HepG2 (cell line): ENCODE results near the gene GNAS-AS1. TPM values are rescaled to one million over a fixed set of nuclear protein-coding genes. Genes with fewer than 3 reads are reported as not detected.

Source experiments
- YY1 ChIP-seq: IDR thresholded peaks from 2 replicates; pipeline ENCODE4 v1.6.1; 2011; ENCODE audit warnings: low read length, low read depth, moderate library complexity, mild to moderate bottlenecking; ENCODE audit not compliant: insufficient read depth, insufficient replicate concordance
- ZNF251 ChIP-seq: sonication (generic); formaldehyde crosslinking; IDR thresholded peaks from 2 replicates; pipeline ENCODE4 v1.9.0; 2021; ENCODE audit warnings: mild to moderate bottlenecking, missing genetic modification reagents
- polyA plus RNA-seq, 8 experiments: library from polyadenylated mRNA; depleted of rRNA in 3 of 8; stranded (reverse) in 7 of 8; unstranded in 1 of 8; fragments of >200 nt; fragmentation: Illumina TruSeq in 4 of 8; extraction: Trizol in 4 of 8; gene quantifications; 2 replicates each; pipeline versions ENCODE4 v1.2.1 to v1.2.3, GENCODE V29; 2011 to 2016; ENCODE audit warnings: low read depth in 4 of 8, missing spikeins in 1 of 8, mixed read lengths in 1 of 8; ENCODE audit not compliant: insufficient read depth in 1 of 8
- total RNA-seq, 5 experiments: library from RNA; depleted of rRNA; stranded (reverse); fragments of >200 nt; fragmentation: Illumina TruSeq; extraction: Trizol; gene quantifications; 2 replicates each; pipeline ENCODE4 v1.2.3, GENCODE V29; 2016; ENCODE audit warnings: low read depth in 1 of 5
- TF ChIP-seq, protein P1 (sequence below): sonication (generic); formaldehyde crosslinking; IDR thresholded peaks from 2 replicates; pipeline ENCODE4 v1.4.0; 2020; ENCODE audit warnings: missing genetic modification reagents, mild to moderate bottlenecking, borderline replicate concordance
- TF ChIP-seq, protein P2 (sequence below): sonication (generic); formaldehyde crosslinking; IDR thresholded peaks from 2 replicates; pipeline ENCODE4 v1.8.1; 2023; ENCODE audit warnings: missing genetic modification reagents, inconsistent platforms, borderline replicate concordance
- TF ChIP-seq, protein P3 (sequence below), 2 experiments: sonication (generic) in 1 of 2; formaldehyde crosslinking in 1 of 2; IDR thresholded peaks; 2 replicates each; pipeline versions ENCODE4 v1.4.0 to v1.6.1; 2016 to 2020; ENCODE audit warnings: borderline replicate concordance in 1 of 2, low read depth in 1 of 2, mild to moderate bottlenecking in 1 of 2, missing genetic modification reagents in 1 of 2
- TF ChIP-seq, protein P4 (sequence below): sonication (generic); formaldehyde crosslinking; IDR thresholded peaks from 2 replicates; pipeline ENCODE4 v1.5.1; 2020; ENCODE audit warnings: mild to moderate bottlenecking, missing genetic modification reagents, borderline replicate concordance
- TF ChIP-seq, protein P5 (sequence below): sonication (generic); formaldehyde crosslinking; IDR thresholded peaks from one replicate; pipeline ENCODE4 v1.5.1; 2020; ENCODE audit warnings: mild to moderate bottlenecking, missing genetic modification reagents; ENCODE audit errors: not compliant biosample characterization

Gene GNAS-AS1
- total and polyA plus RNA-seq, 2 of the 13 experiments (the other 11 are each of a cell fraction or from before 2014, with no cell fraction given) = not detected

DNA sequence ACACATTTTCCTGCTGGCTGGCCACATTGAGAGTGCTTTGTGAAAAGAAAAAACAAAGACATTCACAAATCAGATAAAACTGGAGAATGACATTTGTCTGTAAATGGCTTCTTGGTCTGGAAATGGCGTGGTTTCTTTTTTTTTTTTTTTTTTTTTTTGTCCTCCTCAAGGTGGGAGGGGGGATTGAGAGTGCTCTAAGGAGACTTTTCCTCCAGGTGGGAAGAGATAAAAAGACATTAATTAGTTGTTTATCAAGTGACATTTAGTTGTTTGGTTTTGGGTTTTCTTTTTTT lies 42.2 kb upstream of the GNAS-AS1 start (continued):
- TF ChIP-seq, protein P1, sequence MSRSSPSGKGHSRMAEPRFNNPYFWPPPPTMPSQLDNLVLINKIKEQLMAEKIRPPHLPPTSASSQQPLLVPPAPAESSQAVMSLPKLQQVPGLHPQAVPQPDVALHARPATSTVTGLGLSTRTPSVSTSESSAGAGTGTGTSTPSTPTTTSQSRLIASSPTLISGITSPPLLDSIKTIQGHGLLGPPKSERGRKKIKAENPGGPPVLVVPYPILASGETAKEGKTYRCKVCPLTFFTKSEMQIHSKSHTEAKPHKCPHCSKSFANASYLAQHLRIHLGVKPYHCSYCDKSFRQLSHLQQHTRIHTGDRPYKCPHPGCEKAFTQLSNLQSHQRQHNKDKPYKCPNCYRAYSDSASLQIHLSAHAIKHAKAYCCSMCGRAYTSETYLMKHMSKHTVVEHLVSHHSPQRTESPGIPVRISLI (CRISPR knock-in tag) = 0 out of 2 replicates have a peak, but pooled peaks have one; percentile 26
- TF ChIP-seq, protein P2, sequence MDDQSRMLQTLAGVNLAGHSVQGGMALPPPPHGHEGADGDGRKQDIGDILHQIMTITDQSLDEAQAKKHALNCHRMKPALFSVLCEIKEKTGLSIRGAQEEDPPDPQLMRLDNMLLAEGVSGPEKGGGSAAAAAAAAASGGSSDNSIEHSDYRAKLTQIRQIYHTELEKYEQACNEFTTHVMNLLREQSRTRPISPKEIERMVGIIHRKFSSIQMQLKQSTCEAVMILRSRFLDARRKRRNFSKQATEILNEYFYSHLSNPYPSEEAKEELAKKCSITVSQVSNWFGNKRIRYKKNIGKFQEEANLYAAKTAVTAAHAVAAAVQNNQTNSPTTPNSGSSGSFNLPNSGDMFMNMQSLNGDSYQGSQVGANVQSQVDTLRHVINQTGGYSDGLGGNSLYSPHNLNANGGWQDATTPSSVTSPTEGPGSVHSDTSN = no peak
- TF ChIP-seq, protein P3, sequence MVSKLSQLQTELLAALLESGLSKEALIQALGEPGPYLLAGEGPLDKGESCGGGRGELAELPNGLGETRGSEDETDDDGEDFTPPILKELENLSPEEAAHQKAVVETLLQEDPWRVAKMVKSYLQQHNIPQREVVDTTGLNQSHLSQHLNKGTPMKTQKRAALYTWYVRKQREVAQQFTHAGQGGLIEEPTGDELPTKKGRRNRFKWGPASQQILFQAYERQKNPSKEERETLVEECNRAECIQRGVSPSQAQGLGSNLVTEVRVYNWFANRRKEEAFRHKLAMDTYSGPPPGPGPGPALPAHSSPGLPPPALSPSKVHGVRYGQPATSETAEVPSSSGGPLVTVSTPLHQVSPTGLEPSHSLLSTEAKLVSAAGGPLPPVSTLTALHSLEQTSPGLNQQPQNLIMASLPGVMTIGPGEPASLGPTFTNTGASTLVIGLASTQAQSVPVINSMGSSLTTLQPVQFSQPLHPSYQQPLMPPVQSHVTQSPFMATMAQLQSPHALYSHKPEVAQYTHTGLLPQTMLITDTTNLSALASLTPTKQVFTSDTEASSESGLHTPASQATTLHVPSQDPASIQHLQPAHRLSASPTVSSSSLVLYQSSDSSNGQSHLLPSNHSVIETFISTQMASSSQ (IDR thresholded peaks at IDR 0.05; ENCODE audit: low read depth) = no peak
- TF ChIP-seq, protein P3 (CRISPR knock-in tag; IDR thresholded peaks at IDR 0.05; ENCODE audit: borderline replicate concordance) = no peak
- TF ChIP-seq, protein P4, sequence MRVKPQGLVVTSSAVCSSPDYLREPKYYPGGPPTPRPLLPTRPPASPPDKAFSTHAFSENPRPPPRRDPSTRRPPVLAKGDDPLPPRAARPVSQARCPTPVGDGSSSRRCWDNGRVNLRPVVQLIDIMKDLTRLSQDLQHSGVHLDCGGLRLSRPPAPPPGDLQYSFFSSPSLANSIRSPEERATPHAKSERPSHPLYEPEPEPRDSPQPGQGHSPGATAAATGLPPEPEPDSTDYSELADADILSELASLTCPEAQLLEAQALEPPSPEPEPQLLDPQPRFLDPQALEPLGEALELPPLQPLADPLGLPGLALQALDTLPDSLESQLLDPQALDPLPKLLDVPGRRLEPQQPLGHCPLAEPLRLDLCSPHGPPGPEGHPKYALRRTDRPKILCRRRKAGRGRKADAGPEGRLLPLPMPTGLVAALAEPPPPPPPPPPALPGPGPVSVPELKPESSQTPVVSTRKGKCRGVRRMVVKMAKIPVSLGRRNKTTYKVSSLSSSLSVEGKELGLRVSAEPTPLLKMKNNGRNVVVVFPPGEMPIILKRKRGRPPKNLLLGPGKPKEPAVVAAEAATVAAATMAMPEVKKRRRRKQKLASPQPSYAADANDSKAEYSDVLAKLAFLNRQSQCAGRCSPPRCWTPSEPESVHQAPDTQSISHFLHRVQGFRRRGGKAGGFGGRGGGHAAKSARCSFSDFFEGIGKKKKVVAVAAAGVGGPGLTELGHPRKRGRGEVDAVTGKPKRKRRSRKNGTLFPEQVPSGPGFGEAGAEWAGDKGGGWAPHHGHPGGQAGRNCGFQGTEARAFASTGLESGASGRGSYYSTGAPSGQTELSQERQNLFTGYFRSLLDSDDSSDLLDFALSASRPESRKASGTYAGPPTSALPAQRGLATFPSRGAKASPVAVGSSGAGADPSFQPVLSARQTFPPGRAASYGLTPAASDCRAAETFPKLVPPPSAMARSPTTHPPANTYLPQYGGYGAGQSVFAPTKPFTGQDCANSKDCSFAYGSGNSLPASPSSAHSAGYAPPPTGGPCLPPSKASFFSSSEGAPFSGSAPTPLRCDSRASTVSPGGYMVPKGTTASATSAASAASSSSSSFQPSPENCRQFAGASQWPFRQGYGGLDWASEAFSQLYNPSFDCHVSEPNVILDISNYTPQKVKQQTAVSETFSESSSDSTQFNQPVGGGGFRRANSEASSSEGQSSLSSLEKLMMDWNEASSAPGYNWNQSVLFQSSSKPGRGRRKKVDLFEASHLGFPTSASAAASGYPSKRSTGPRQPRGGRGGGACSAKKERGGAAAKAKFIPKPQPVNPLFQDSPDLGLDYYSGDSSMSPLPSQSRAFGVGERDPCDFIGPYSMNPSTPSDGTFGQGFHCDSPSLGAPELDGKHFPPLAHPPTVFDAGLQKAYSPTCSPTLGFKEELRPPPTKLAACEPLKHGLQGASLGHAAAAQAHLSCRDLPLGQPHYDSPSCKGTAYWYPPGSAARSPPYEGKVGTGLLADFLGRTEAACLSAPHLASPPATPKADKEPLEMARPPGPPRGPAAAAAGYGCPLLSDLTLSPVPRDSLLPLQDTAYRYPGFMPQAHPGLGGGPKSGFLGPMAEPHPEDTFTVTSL (CRISPR knock-in tag) = no peak
- TF ChIP-seq ZNF251 (CRISPR knock-in tag) (no peak), YY1 (peak; percentile 30)
- TF ChIP-seq, protein P5, sequence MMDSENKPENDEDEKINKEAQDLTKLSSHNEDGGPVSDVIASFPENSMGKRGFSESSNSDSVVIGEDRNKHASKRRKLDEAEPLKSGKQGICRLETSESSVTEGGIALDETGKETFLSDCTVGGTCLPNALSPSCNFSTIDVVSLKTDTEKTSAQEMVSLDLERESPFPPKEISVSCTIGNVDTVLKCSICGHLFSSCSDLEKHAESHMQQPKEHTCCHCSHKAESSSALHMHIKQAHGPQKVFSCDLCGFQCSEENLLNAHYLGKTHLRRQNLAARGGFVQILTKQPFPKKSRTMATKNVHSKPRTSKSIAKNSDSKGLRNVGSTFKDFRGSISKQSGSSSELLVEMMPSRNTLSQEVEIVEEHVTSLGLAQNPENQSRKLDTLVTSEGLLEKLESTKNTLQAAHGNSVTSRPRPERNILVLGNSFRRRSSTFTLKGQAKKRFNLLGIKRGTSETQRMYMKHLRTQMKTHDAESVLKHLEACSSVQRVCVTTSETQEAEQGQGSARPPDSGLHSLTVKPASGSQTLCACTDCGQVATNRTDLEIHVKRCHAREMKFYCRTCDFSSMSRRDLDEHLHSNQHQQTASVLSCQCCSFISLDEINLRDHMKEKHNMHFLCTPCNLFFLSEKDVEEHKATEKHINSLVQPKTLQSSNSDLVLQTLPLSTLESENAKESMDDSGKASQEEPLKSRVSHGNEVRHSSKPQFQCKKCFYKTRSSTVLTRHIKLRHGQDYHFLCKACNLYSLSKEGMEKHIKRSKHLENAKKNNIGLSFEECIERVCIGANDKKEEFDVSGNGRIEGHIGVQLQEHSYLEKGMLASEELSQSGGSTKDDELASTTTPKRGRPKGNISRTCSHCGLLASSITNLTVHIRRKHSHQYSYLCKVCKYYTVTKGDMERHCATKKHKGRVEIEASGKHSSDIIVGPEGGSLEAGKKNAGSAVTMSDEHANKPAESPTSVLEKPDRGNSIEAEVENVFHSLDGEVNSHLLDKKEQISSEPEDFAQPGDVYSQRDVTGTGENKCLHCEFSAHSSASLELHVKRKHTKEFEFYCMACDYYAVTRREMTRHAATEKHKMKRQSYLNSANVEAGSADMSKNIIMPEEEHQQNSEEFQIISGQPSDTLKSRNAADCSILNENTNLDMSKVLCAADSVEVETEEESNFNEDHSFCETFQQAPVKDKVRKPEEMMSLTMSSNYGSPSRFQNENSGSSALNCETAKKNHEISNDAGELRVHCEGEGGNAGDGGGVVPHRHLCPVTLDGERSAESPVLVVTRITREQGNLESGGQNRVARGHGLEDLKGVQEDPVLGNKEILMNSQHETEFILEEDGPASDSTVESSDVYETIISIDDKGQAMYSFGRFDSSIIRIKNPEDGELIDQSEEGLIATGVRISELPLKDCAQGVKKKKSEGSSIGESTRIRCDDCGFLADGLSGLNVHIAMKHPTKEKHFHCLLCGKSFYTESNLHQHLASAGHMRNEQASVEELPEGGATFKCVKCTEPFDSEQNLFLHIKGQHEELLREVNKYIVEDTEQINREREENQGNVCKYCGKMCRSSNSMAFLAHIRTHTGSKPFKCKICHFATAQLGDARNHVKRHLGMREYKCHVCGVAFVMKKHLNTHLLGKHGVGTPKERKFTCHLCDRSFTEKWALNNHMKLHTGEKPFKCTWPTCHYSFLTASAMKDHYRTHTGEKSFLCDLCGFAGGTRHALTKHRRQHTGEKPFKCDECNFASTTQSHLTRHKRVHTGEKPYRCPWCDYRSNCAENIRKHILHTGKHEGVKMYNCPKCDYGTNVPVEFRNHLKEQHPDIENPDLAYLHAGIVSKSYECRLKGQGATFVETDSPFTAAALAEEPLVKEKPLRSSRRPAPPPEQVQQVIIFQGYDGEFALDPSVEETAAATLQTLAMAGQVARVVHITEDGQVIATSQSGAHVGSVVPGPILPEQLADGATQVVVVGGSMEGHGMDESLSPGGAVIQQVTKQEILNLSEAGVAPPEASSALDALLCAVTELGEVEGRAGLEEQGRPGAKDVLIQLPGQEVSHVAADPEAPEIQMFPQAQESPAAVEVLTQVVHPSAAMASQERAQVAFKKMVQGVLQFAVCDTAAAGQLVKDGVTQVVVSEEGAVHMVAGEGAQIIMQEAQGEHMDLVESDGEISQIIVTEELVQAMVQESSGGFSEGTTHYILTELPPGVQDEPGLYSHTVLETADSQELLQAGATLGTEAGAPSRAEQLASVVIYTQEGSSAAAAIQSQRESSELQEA (CRISPR knock-in tag) = no peak
